ENCODE measurements around the gene BOLA2.
"Not testable (repeated sequence)": the region's sequence is repeated elsewhere in the genome, so short reads cannot be mapped to it uniquely, and the experiment has no call there.

The BOLA2 gene

GRCh38 chr16:29454269-29454668 is at the start of gene BOLA2, which contains the start of gene SLX1B:
Gene BOLA2, minus strand, starts transcription at chr16:29454351. Its CDS starts 98 bp downstream, at chr16:29454253.
Gene SLX1B, plus strand, starts transcription at chr16:29454533.
- DNase-seq (ENCODE audit: low spot score); in situ Hi-C loops (cut with MboI; ENCODE audit: low sequenced_read_pairs, unreplicated experiment): not testable (repeated sequence)

- DNase-seq (ENCODE audit: low spot score); in situ Hi-C loops (cut with MboI; ENCODE audit: low sequenced_read_pairs, unreplicated experiment): not testable (repeated sequence)
Observed at GRCh38 chr16:29482276-29482675, 28.1 kb upstream of the BOLA2 start.

GRCh38 chr16:29472065-29472464 is 17.9 kb upstream of the BOLA2 start:
- DNase-seq (ENCODE audit: low spot score); in situ Hi-C loops (cut with MboI; ENCODE audit: low sequenced_read_pairs, unreplicated experiment): not testable (repeated sequence)

GRCh38 chr16:29469660-29470059 is 15.5 kb upstream of the BOLA2 start:
- in situ Hi-C loops (cut with MboI; ENCODE audit: low sequenced_read_pairs, unreplicated experiment); DNase-seq (ENCODE audit: low spot score): not testable (repeated sequence)

DNA sequence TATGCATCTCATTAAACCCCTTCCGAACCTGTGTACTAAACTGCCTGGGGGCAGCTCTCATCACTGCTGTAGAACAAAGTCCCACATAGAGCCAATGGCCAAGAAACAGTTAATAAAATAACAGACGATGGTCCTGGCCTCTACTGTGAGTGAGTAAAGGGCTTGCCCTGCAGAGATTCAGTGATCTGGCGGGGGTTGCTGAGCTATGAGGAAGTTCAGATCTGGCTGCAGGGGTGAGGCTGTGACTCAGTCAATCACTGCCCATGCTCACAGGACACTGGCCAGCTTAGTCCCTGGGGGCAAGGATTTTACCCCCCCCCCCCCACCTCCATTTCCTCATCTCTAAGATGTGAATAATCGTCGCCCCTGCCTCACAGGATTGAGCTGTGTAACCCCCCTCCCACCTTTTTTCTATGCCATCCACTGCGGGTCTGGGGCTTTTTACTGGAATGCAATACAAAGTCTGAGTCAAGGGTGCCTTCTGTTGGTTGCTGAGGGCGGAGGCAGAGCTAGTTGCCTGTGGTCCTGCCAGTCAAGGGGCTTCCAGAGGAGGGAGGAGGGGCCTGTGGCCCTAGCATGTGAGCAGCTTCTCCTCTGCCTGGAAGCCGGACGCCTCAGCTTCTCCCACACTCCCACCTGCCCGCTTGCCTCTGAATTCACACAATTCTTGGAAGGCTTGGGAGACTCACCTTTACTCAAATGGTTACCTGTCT is 13.7 kb upstream of the BOLA2 start:
- DNase-seq (ENCODE audit: low spot score); in situ Hi-C loops (cut with MboI; ENCODE audit: low sequenced_read_pairs, unreplicated experiment): not testable (repeated sequence)

GRCh38 chr16:29466904-29467303 is 12.8 kb upstream of the BOLA2 start:
- in situ Hi-C loops (cut with MboI; ENCODE audit: low sequenced_read_pairs, unreplicated experiment); DNase-seq (ENCODE audit: low spot score): not testable (repeated sequence)

- in situ Hi-C loops (cut with MboI; ENCODE audit: low sequenced_read_pairs, unreplicated experiment); DNase-seq (ENCODE audit: low spot score): not testable (repeated sequence)
Observed at GRCh38 chr16:29465985-29466824, 12.1 kb upstream of the BOLA2 start.

DNA sequence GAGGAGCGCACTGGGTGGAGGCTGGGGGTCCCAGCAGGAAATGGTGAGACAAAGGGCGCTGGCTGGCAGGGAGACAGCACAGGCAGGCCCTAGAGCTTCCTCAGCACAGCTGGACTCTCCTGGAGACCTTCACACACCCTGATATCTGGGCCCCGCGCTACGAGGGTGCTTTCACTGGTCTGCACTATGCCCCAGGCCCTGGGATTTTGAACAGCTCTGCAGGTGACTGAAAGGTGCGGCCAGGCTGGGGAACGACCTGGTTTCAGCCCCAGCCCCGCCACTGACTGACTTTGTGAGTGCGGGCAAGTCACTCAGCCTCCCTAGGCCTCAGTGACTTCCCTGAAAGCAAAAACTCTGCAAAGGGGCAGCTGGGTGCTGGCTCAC is 6.5 kb upstream of the BOLA2 start:
- in situ Hi-C loops (cut with MboI; ENCODE audit: low sequenced_read_pairs, unreplicated experiment); DNase-seq (ENCODE audit: low spot score): not testable (repeated sequence)

DNA sequence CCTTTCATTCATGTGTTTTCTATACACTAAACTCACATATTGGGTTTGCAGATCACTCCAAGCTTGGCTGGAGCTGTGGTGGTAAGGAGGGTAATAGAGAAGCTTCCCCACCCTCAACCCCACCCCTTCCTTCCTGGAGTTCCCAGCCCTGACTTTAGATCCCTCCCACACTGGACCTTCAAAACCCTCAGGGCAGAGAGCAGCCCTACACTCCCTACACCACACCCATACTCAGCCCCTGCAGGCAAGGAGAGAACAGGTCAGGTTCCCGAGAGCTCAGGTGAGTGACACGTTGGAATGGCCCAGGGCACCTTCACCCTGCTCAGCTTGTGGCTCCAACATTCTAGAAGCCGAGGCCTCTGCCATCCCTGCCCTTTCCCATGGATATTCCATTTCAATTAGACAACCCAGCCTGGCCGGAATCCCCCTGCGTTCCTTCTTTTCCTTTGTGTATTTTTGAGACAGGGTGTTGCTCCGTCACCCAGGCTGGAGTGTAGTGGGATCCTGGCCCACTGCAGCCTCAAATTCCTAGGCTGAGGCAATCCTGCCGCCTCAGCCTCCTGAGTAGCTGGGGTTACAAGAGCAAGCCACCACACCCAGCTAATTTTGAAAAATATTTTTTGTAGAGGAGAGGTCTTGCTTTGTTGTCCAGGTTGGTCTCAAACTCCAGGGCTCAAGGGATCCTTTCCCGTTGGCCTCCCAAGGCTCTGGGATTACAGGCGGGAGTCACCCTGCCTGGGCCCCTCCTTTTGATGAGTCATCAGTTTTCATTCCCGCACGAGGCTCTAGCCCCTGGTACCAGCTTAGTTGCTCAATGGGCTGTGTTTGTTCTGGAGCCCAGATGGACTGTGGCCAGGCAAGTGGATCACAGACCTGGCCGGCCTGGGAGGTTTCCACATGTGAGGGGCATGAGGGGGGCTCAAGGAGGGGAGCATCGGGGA is 5.8 kb upstream of the BOLA2 start, which contains the start of gene SULT1A4:
Gene SULT1A4, plus strand, starts transcription at position 208 of the 941 bp plus-strand sequence. CDS start 1,473 bp downstream, outside the sequence.
- in situ Hi-C loops (cut with MboI; ENCODE audit: low sequenced_read_pairs, unreplicated experiment); DNase-seq (ENCODE audit: low spot score): not testable (repeated sequence)

- in situ Hi-C loops (cut with MboI; ENCODE audit: low sequenced_read_pairs, unreplicated experiment); DNase-seq (ENCODE audit: low spot score): not testable (repeated sequence)
Observed at GRCh38 chr16:29457660-29458059, 3.5 kb upstream of the BOLA2 start.

GRCh38 chr16:29454828-29455227 is 677 bp upstream of the BOLA2 start:
- DNase-seq (ENCODE audit: low spot score); in situ Hi-C loops (cut with MboI; ENCODE audit: low sequenced_read_pairs, unreplicated experiment): not testable (repeated sequence)

DNA sequence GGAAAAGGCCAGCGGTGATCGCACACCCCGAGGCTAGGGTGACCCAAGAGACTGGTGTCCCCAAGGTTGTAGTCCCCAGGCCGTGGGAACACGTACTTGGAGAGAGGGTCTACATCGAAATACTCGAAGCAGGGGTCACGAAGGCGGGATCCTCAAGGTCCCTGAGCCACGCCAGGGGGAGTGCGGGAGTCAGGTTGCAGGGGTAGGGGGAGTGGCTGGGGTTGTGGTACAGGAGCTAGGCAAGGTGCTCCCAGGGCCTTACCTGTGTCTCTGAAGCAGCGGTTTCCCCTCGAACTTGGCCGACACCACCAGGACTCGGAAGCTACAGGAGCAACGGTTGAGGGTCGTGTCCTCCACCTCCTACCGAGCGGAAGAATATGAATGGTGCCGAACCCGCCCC is 397 bp downstream of the BOLA2 start:
- DNase-seq (ENCODE audit: low spot score); in situ Hi-C loops (cut with MboI; ENCODE audit: low sequenced_read_pairs, unreplicated experiment): not testable (repeated sequence)

DNA sequence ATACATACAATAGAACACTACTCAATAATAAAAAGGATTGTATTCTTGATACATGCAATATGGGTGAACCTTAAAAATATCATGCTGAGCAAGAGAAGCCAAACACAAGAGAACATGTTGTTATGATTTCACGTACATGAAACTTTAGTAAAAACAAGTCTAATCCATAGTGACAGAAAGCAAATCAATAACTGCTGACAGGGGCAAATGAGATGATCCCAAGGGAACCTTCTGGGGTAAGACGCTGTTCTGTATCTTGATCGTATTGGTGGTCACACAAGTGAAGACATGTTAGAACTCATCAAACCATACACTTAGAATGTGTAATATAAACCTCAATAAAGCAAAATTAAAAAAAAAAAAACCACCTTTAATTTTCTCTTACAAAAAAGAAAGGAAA is 28.8 kb downstream of the BOLA2 start:
- DNase-seq (ENCODE audit: low spot score); in situ Hi-C loops (cut with MboI; ENCODE audit: low sequenced_read_pairs, unreplicated experiment): not testable (repeated sequence)

GRCh38 chr16:29423587-29423986 is 30.6 kb downstream of the BOLA2 start:
- DNase-seq (ENCODE audit: low spot score); in situ Hi-C loops (cut with MboI; ENCODE audit: low sequenced_read_pairs, unreplicated experiment): not testable (repeated sequence)

DNA sequence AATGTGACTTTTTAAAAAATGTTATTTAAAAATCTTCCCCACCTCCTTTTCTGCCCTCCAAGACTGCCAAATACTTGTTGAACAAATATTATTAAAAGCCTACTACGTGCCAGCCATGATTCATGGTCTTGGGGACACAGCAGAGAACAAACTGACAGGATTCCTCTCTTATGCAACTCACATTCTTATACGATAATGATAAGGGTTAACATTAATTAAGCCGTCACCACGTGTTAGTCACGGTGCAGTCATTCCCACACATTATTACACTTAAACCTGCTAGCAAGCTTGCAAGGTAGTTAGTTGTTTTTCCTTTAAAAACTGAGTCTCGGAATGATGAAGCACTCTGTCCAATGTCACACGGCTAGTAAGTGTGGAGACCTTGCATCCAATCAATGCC is 48.9 kb downstream of the BOLA2 start:
- in situ Hi-C loops (cut with MboI; ENCODE audit: low sequenced_read_pairs, unreplicated experiment); DNase-seq (ENCODE audit: low spot score): not testable (repeated sequence)
